SK-N-MC (cell line): ENCODE measurements around the gene TCF12.

Experiments used
- DNase-seq: peaks from one replicate; pipeline ENCODE4 v3.0.0-alpha.2; 2011; ENCODE audit warnings: low read depth, low spot score
- H3K27ac ChIP-seq: fragments of 200-600 bp; sonication (generic); 2 replicates; pipeline ENCODE4 v1.5.1; 2016; ENCODE audit warnings: mixed run types
- H3K36me3 ChIP-seq: fragments of 200-600 bp; sonication (generic); 2 replicates; pipeline ENCODE4 v1.6.1; 2017; ENCODE audit warnings: antibody characterized with exemption, low read length, mixed read lengths; ENCODE audit not compliant: insufficient read depth
- H3K4me3 ChIP-seq: fragments of 200-600 bp; sonication (generic); 2 replicates; pipeline ENCODE4 v1.5.1; 2016
- H3K9ac ChIP-seq: fragments of 200-600 bp; sonication (generic); 2 replicates; pipeline ENCODE4 v1.8.0; 2017; ENCODE audit warnings: mixed run types, mixed read lengths; ENCODE audit not compliant: insufficient read length
- H3K9me3 ChIP-seq: fragments of 200-600 bp; sonication (generic); 2 replicates; pipeline ENCODE4 v1.6.1; 2017; ENCODE audit warnings: low read depth, mild to moderate bottlenecking, antibody characterized with exemption, low read length, moderate library complexity, mixed read lengths
- EZH2 ChIP-seq: fragments of 200-600 bp; sonication (generic); IDR thresholded peaks from one replicate; pipeline ENCODE4 v1.6.1; 2017; ENCODE audit warnings: antibody characterized with exemption
- FOXP2 ChIP-seq: optimal IDR thresholded peaks from 2 replicates; pipeline ENCODE3; 2011; ENCODE audit warnings: mild to moderate bottlenecking, moderate library complexity; ENCODE audit not compliant: insufficient read depth; ENCODE audit errors: extremely low read length, control extremely low read depth
- POLR2AphosphoS5 ChIP-seq: IDR thresholded peaks from 2 replicates; pipeline ENCODE4 v1.6.1; 2012; ENCODE audit warnings: mild to moderate bottlenecking, low read depth, low read length, borderline replicate concordance

TCF12 gene

DNA sequence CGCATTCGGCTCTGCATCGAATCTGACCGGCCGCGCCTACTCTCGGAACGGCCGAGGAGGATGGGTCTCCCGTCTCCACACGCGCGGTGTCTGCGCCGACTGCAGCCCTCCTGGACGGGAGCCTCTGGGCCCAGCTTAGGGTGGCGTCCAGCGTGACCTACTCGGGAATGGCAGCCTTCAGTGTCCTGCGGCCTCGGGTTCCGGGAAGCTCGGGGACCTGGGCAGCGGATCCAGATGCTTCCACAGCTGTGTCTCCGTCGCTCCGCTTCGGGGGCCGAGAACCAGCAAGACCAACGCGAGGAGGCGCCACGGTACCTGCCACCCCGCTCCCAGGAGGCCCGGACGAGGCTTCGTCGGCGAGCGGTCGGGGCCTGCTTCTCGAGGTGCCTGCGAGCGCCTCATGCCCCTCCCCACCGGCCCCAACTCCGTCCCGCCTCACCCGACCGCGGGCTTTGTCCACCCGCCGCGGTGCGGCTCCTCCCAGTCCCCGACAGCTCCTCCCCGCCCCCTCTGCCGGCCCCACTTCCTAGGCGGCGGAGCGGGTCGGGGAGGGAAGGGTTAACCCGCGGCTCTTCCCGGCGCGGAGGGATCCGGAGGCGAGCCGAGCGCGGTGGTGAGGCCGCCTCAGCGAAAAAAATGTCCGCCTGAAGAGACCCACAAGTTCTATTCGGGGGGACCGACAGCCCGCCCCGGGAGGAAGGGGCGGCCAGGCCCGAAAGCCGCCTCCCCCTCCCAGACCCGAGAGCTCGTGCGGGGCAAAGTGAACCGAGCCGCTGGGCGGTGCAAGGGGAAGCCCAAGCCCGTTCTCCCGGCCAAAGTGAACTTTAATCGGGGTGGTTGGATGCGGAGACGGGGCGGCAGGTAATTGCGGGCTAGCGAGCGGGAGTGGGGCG is at the start of gene TCF12:
TCF12 (plus strand) TSS at position 599 of the 893 bp plus-strand sequence. CDS start 1,270 bp downstream, outside the sequence.
- DNase-seq: peak; percentile 47
- Histone ChIP-seq H3K9ac (peak within 1 kb of the TSS; percentile 97), H3K36me3 (peaks cover 18% of the 10 kb centered on the region), H3K27ac (peak within 1 kb of the TSS; percentile 85), H3K4me3 (peak within 1 kb of the TSS; percentile 97), H3K9me3 (no peaks in the 10 kb centered on the region)
- TF ChIP-seq FOXP2 (no peak), EZH2 (no peak), POLR2AphosphoS5 (peak; percentile 72)

DNA sequence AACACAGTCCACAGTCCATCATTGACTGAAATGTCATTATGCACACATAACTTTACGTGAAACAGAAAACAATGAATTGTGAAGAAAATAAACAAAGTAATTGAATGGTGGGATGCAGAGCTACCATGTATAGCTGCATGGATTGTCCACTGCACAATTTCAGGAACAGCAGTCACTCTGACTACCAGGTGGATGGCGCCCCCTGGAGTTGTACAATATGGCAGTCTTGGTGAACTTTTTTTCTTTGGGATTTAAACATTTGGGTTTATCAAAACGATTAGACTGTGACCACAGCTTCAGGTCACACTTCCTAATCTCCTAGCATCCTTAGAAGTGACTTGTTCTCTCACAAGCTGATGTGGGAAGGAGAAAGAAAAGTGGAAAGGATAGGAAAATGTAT is 48.9 kb upstream of the TCF12 start:
- H3K27ac ChIP-seq: no peak overlapping the region
- no peak overlapping the region for H3K4me3 ChIP-seq
- H3K9ac ChIP-seq: no peak overlapping the region
- TF ChIP-seq POLR2AphosphoS5: no peak
- TF ChIP-seq FOXP2: no peak
- no peak for TF ChIP-seq EZH2
- no peaks in the 10 kb centered on the region for H3K36me3 ChIP-seq
- H3K9me3 ChIP-seq: no peaks in the 10 kb centered on the region
- DNase-seq: no peak

DNA sequence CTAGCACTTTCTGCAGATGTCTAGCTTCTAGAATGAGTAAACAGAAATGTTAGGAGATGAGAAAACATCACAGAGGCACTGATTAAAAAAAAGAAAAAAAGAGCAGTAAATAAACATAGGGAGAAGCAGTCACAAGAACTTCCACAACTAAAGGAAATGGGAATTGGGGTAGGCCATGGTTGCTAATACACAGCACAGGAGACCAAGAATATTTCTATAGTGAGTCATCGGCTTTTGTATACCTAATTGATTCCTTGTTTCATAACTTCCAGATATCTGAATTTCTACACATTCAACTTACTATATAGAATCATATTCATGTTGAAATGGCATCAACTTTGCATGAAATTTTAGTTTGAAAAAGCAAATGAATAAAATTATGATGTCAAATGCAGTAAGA is 47.3 kb upstream of the TCF12 start:
- H3K27ac ChIP-seq: 0 out of 2 replicates have a peak overlapping the region, but pooled peaks have one; percentile 57
- no peaks in the 10 kb centered on the region for H3K9me3 ChIP-seq
- no peak for DNase-seq
- H3K4me3 ChIP-seq: no peak overlapping the region
- no peaks in the 10 kb centered on the region for H3K36me3 ChIP-seq
- TF ChIP-seq EZH2: no peak
- TF ChIP-seq FOXP2: no peak
- no peak for TF ChIP-seq POLR2AphosphoS5
- H3K9ac ChIP-seq: no peak overlapping the region

DNA sequence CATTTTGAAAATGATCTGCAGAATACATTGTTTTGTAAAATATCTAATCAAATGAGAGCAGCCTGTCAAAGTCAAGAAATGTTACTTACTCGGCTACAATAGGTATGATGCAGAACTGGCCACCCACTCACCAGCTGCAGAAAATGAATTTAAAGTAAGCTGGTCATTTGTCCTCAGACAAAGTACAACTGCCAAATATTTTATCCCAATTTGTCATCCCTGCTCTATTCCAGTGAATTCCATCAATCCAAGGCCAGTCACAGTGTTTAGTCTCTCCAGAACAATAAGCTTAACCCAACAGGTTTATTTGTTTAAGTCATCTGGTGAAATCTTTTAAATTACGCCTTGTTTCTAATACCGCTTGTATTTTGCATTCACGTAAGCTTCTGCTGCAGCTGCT is 46.6 kb upstream of the TCF12 start:
- H3K27ac ChIP-seq: 0 out of 2 replicates have a peak overlapping the region, but pooled peaks have one; percentile 57
- H3K36me3 ChIP-seq: no peaks in the 10 kb centered on the region
- no peak for DNase-seq
- H3K9ac ChIP-seq: no peak overlapping the region
- no peak for TF ChIP-seq POLR2AphosphoS5
- no peak for TF ChIP-seq EZH2
- no peak overlapping the region for H3K4me3 ChIP-seq
- no peaks in the 10 kb centered on the region for H3K9me3 ChIP-seq

DNA sequence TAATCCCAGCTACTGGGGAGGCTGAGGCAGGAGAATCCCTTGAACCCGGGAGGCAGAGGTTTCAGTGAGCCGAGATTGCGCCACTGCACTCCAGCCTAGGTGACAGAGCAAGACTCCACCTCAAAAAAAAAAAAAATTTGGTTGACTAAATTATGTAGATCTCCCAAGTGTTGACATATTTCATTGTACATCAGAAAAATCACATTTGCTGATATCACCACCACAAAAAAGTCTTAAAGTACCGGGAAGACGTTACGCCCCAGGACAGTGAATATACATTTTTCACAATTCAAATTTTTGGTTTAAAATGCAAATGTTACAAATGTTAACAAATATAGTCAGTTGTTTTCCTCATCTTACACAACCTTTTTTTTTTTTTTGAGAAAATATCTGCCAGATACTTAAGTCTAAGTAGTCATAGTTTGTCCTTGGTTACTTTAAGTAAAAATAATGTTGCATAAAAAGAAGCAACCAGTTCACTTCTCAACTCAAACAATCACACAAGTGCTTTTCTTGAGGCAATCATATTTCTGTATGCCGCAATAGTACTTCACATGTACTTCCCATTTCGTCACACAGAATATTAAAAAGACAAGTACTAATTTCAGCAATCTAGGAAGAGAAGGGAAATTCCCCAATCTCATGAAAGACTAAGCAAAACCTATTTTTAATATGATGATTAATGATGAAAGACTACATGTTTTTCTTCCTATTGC is 41.0 kb upstream of the TCF12 start:
- H3K9ac ChIP-seq: no peak overlapping the region

DNA sequence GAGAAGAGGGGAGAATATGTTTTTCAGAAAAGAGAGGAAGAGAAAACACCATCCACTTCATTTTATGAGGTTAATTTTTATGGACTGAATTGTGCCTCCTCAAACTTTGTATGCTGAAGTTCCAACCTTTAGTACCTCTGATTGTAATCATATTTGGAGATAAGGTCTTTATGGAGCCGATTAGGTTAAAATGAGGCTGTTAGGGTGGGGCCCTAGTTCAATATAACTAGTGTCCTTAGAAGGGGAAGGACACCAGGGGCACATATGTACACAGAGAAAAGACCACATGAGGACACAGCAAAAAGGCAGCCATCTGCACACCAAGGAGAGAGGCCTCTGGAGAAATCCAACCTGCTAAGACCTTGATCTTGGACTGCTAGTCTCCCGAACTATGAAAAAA is 38.9 kb upstream of the TCF12 start:
- DNase-seq: no peak
- no peak overlapping the region for H3K9ac ChIP-seq
- no peaks in the 10 kb centered on the region for H3K9me3 ChIP-seq
- H3K27ac ChIP-seq: no peak overlapping the region
- no peak overlapping the region for H3K4me3 ChIP-seq
- TF ChIP-seq FOXP2: no peak
- TF ChIP-seq POLR2AphosphoS5: no peak
- no peak for TF ChIP-seq EZH2
- no peaks in the 10 kb centered on the region for H3K36me3 ChIP-seq

More for the DNA sequence above, 41.0 kb upstream of the TCF12 start:
- H3K9me3 ChIP-seq: no peaks in the 10 kb centered on the region
- TF ChIP-seq POLR2AphosphoS5 (no peak), EZH2 (no peak)
- no peak for DNase-seq
- H3K4me3 ChIP-seq: no peak overlapping the region
- H3K36me3 ChIP-seq: no peaks in the 10 kb centered on the region
- H3K27ac ChIP-seq: no peak overlapping the region

DNA sequence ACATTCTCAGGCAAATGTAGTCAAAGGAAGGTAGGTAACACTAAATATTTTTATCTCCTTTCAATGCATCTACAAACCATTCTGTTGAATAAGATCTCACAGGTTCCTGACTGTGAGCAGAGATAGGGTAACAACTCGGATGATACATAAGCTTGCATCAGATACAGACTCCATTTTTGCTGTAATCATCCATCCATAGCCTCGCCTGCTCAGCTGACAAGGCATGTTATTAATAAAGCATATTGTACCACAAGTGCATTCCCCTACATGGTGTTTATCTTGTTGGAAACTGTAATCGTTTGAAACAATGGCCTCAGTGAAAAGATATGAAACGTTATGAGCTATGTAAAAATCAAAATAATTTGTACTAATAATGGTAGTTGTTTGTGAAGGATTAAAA is 35.4 kb upstream of the TCF12 start:
- H3K9ac ChIP-seq: no peak overlapping the region
- H3K27ac ChIP-seq: no peak overlapping the region
- TF ChIP-seq EZH2 (no peak), POLR2AphosphoS5 (no peak), FOXP2 (no peak)
- no peak for DNase-seq
- no peaks in the 10 kb centered on the region for H3K36me3 ChIP-seq
- no peaks in the 10 kb centered on the region for H3K9me3 ChIP-seq
- H3K4me3 ChIP-seq: no peak overlapping the region

DNA sequence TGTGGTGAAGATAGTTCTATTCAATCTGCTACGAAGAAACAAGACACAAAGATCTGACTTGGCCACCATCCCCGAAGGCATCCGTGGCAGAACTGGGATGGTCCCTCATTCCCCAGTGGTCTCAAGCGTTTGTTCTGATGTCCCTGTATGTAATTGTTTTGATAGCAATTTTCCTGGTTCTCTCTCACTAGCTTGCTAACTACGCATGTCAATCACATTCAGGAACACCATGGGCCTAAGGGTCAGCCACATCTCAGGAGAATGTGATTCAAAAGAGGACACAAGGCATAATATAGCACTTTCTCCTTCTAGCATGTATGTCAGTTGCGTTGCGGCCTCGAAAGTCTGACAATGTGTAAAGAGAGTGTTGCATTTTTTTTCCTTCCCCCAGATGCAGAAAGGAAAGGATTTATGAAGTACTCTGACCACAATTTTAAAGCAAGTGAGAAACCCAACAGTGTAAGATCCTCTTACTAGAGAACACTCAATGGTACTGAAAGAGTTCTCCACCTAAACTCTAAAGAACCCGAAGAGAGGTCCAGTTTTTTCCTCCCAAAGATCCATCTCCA is 32.0 kb upstream of the TCF12 start:
- no peak for TF ChIP-seq FOXP2
- no peak for TF ChIP-seq POLR2AphosphoS5
- no peak for TF ChIP-seq EZH2
- Histone ChIP-seq H3K36me3 (no peaks in the 10 kb centered on the region), H3K9ac (peak overlapping the region; percentile 6), H3K27ac (peak overlapping the region; percentile 7; the same call in 1 of the 2 replicates), H3K9me3 (no peaks in the 10 kb centered on the region), H3K4me3 (peak overlapping the region; percentile 86)
- no peak for DNase-seq
